Measurements from ENCODE around the gene FOXP1.

FOXP1 gene

GRCh38 chr3:71563827-71564226 is 19.7 kb downstream of the FOXP1 start:
- DNase-seq, result no peak

DNA sequence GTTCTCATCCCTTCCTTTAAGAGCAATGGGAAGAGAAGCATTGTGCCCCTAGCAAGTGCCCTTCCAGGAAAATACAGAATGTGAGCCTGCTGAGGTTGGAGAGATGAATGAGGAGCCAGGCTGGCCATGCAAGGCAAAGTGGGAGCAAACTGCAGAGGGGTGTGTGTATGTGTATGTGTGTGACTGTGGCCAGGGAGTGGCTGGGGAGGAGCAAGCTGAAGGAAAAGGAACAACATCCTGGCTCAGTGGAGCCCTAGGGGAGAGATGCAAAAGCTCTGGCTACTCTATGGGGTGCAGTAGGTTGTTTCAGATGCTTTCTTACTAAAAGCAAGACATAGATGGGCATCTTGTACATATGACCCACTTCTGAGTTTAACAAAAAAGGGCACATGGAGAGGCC is 20.6 kb downstream of the FOXP1 start:
- no peak for DNase-seq

GRCh38 chr3:71560665-71561064 is 22.9 kb downstream of the FOXP1 start:
- no peak for DNase-seq

DNA sequence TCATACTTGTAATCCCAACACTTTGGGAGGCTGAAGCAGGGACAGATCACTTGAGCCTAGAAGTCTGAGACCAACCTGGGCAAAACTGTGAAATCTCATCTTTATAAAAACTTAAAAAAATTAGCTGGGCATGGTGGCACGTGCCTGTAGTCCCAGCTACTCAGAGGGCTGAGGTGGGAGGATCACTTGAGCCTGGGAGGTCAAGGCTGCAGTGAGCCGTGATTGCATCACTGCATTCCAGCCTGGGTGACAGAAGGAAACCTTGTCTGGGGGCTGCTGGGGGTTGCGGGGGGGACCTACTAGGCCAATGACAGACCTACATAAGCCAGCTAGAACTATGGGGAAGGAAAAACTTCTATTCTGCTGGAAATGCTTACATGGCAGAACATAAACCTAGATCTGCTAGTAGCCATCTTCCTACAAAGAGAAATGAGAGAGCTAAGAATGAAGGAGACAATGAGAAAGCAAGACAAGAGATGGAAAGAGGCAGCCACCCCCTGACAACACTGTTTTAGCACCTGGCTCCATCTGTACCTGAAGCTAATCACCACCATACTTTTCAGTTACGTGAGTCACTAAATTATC is 23.9 kb downstream of the FOXP1 start:
- peak; percentile 35 for DNase-seq

GRCh38 chr3:71559021-71559420 is 24.5 kb downstream of the FOXP1 start:
- peak; percentile 29 for DNase-seq

DNA sequence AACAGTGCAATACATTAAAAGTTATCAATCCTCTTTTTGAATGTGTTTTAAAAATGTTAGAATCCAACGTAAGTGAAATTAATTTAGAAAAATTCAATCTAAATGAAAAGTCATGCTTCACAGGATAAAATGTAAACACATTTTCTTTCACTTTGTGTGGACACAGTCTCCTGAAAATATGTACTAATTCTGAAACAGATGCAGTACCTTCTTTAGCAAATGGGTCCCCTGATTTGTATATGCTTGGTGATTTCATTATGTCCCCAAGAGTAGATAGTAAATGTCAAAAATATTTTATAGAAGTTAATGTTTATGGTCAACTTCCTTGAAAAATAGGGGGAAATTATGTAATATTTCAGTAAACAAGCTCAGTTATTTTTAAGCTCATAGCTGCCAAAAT is 28.9 kb downstream of the FOXP1 start:
- no peak for DNase-seq

GRCh38 chr3:71551311-71551919 is 32.1 kb downstream of the FOXP1 start:
- DNase-seq, result peak; percentile 81

GRCh38 chr3:71549951-71550350 is 33.6 kb downstream of the FOXP1 start:
- no peak for DNase-seq

- no peak for DNase-seq
Observed at GRCh38 chr3:71548705-71549384, 34.7 kb downstream of the FOXP1 start.

DNA sequence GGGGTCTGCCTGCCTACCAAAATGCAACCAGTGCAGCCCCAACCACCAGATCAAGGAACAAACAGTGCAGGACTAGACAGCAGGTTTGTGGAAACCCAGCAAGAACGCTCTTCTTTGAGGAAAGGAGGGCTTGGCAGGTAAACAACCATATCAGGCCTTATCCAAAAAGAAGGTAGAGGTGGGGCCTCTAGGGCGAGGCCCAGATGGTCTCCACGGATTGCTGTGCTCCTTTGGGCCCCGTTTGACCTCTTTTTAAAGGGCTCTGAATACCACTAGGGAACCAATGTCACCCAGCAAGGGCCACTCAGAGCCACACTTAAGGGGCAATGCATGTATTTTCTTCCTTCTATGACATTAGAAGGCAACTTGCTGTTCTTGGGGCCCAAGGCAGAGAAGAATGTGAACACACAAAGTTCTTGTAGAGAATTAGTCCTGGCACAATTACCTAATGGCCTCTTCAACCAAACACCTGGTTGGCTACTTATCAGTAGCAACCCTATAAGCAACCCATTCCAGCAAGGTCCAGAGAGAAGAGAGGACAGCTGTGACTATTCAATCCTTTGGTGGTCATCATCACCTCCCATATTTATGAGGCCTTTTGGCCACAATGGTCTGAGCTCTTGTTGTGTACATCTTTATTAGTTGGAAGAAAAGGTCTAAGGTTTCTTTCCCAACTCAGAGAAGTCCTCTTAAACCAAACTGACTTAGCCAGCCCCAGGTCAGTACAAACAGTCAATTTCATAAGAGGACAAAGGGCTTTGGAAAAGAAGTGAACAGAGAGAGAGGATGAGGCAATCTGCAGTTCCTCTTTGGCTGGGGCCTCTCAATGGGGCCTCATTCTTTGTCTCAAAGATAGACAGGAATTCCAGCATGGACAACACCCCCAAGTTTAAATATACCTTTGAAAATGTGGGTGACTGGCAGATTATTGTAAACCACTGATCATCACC is 36.0 kb downstream of the FOXP1 start:
- no peak for DNase-seq

- no peak for DNase-seq
Observed at GRCh38 chr3:71546821-71547220, 36.7 kb downstream of the FOXP1 start.

DNA sequence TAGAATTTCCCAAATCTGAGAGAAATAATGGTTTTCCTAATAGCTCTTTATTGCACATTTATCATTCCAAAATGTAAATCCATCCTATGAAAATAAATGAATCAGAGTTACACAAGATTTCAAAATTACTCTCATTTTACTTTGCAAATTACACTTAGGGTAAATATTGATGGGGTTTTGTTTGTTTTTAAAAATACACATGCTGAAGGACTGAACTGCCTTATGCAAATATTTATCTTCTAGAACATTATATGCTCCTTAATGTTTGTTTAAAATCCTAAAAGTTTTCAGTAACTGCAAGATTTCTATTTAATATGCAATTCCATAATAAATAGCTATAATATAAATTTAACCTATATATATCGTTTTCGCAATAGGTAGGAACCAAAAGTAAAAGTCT is 38.2 kb downstream of the FOXP1 start:
- DNase-seq, result no peak

DNA sequence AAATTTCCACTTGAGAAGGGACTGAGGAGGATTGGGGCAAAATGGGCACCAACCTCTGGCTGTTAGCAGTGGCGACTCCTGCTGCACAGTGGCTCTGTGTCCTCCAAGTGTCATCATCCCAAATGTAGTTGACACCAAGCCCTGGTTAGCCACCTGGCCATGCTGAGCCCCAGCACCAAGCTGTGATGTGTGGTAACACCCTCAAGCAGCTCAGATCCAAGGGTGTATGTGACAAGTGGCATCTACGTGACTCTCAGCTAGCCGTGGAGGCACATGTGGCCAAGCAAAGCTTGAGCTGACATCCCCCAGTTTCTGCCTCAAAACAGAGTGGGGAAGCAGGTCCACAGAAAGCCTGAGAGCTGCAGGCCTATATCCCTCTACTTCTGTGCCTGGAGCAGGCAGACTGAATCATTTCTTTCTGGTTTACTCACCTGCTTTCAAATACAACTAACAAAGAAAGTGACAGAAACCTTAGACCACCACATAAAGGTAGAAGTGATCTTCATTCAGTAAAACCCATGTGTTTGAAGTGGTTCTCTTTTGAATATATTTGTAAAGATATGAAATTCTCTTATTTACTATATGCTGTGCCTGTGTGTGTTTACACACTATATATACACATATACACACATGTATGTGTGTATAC is 40.0 kb downstream of the FOXP1 start:
- DNase-seq, result no peak

DNA sequence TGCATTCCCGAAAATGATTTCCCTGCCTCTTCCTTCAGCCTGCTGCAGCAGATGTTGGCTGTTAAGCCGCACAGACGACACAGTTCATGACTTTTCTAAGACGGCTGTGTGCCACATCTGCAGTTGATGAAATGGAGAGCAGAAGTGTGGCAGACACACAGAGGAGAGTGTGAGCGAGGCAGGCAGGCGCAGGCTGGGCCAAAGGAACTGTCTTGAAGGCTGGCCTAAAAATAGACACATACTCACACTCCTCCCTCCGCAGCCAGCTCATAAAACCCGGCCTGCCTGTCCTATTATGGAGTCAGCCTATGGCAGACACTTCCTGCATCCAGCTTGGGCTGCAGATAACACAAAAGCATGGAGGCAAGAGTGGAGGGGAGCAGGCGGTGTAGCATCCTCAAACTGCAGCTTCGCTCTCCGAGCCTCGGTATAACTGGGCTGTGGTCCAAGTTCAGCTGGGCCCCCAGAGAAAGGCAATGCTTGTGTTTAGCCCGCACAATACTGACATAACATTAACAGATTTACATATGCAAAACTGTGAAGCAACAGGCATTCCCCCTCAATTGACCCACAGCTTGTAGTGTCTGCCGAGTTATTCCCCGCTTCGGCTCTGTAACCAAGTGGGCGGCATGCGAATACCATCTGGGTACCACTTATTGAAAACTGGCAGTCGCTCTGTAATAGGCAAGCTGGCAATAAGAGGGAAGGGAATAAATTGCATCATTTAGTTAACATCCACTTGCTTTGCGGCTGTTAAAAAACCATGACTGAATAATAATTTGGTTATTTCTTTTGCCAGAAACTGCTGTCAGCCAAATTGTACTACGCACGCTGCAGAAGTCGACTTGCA is 40.8 kb downstream of the FOXP1 start:
- peak; percentile 98 for DNase-seq

- DNase-seq, result peak; percentile 67
Observed at GRCh38 chr3:71541313-71541712, 42.2 kb downstream of the FOXP1 start.

DNA sequence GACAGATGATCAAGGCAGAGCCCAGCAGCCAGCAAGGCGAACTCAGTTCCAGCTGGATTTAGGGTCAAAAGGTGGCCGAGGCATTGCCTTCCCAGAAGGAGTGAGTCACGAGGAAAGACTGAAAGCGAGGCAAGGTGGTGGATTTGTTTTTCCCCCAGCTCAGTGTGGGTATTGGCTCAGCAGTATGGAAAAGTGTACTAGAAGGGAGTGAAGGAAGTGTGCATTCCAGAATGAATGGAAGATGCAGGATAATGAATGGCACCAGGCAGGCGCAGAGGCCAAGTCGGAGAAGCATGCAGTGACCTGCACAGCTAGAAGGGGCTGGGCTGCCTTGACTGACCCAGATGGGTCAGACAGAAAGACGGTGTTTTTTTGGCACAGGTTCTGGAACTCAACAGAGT is 46.3 kb downstream of the FOXP1 start:
- DNase-seq, result peak; percentile 99

DNA sequence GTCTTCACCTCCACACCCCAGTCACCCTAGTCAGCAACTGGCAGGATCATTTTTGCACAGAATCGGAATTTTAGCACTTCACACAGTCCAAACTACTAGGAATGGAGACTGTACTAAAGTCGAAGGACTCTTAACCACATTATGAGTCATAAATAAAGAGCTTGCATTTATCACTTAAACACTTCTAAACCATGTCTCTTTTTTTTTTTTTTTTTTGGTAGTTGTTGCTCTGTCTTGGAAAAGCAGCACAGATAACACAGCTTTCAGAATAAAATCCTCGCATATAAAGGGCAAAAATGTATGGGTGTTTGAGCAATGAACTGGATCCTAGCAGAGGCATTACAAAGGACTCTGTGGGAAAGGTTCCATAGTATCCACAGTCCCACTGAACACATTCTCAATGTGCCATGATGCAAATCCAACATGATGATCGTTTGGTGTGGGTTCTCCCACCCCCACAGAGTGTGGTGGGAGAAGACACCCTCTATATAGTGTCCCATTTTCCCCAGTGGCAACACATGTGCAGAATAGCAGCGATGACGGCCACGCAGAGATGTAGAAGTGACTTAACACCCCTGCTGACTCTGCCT is 47.1 kb downstream of the FOXP1 start:
- peak; percentile 89 for DNase-seq

DNA sequence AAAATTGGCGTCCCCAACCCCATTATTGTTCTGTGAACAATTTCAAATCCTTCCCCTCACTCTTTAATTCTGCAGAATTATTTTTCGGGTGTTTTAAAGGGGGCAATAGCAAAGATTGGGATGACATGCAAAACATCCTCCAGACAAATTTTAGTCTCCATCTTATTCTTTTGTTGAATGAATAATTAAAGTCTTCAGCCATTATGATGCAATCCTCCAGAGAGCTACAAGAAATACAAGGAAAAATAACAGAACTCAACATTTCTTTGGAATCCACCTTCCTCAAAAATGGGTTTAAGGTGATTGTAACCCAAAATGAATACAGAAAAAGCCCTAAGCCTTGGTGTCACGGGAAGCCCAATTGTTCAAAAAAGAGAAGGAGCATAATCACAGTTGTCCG is 49.9 kb downstream of the FOXP1 start:
- DNase-seq, result no peak

GRCh38 chr3:71532639-71533395 is 50.7 kb downstream of the FOXP1 start:
- peak; percentile 45 for DNase-seq

DNA sequence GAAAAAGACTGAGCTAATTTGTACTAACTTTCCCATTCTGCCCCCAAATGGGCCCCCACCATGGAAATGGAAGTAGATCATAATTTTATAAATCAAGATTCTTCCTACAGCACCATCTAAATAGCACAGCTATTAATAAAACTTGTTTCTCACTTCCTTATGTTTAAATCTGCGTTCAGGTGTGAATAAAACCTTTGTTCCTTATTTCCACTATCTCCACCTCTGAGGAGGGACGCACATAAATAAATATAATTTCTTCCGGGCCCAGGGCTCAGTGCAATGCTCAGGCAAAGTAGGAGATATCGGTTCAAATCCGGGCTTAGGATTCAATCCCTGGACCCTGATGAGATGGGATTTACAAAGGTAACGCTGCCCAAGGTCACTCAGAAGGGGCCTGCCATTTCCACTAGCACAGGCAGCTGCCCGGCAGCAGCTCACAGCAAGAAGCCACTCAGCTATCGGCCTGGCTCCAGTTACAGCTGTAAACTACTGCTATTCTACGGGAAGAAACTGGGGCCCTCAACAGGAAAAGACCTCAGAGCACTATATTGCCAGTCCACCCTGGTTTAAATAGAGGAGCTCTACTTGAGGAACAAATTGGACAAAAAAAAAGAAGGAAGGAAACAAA is 52.5 kb downstream of the FOXP1 start:
- DNase-seq, result no peak
